ENCODE data around the gene GDPD5.

- TF ChIP-seq CTCF (conservative IDR thresholded peaks at IDR 0.05; ENCODE audit: low read length): no peak
- TF ChIP-seq EZH2phosphoT487 (IDR thresholded peaks at IDR 0.05; ENCODE audit: borderline replicate concordance, low read depth, low read length): no peak
These were observed 21.2 kb downstream of the GDPD5 start for GRCh38 chr11:75504501-75504900.
